Breast epithelium (tissue), 4 donors: ENCODE results near the gene DUSP22. TPM values are rescaled to one million over a fixed set of nuclear protein-coding genes. Genes with fewer than 3 reads are reported as not detected.

Experiments
- DNase-seq, 2 donors: peaks; one replicate each; pipeline ENCODE4 v3.0.0-alpha.2; 2019; ENCODE audit warnings: low spot score in 2 of 2
- H3K27ac ChIP-seq, 2 donors: fragments of 200-600 bp; sonication (generic) in 1 of 2; one replicate each; pipeline ENCODE4 v1.5.1; 2016 to 2019; ENCODE audit warnings: mild to moderate bottlenecking in 1 of 2
- H3K27me3 ChIP-seq, 2 donors: fragments of 200-600 bp; sonication (generic) in 1 of 2; one replicate each; pipeline versions ENCODE4 v1.5.1 to v1.6.0; 2017 to 2019; ENCODE audit warnings: control low read depth in 1 of 2, mild to moderate bottlenecking in 1 of 2
- H3K36me3 ChIP-seq: fragments of 200-600 bp; one replicate; pipeline ENCODE4 v1.5.1; 2019
- H3K4me1 ChIP-seq, 2 donors: fragments of 200-600 bp; sonication (generic); one replicate each; pipeline ENCODE4 v1.5.1; 2016 to 2019; ENCODE audit warnings: control low read depth in 1 of 2
- H3K4me3 ChIP-seq, 3 donors: fragments of 200-600 bp; sonication (generic); 1 replicate in 2 of 3; 2 replicates in 1 of 3; pipeline ENCODE4 v1.5.1; 2016 to 2019; ENCODE audit warnings: mild to moderate bottlenecking in 3 of 3, moderate library complexity in 2 of 3
- H3K9me3 ChIP-seq, 2 donors: fragments of 200-600 bp; sonication (generic) in 1 of 2; one replicate each; pipeline ENCODE4 v1.5.1; 2016 to 2019; ENCODE audit warnings: control low read depth in 1 of 2
- CTCF ChIP-seq, 3 donors: fragments of 450-650 bp; IDR thresholded peaks; one replicate each; pipeline ENCODE4 v1.5.1; 2016 to 2017; ENCODE audit warnings: antibody characterized with exemption in 3 of 3, mild to moderate bottlenecking in 3 of 3, moderate library complexity in 3 of 3
- POLR2A ChIP-seq: fragments of 450-650 bp; IDR thresholded peaks from one replicate; pipeline ENCODE4 v1.6.1; 2016; ENCODE audit warnings: antibody characterized with exemption, mild to moderate bottlenecking, moderate library complexity
- POLR2AphosphoS5 ChIP-seq, 3 donors: sonication (generic); formaldehyde crosslinking; IDR thresholded peaks; one replicate each; pipeline ENCODE4 v1.6.1; 2017; ENCODE audit warnings: antibody characterized with exemption in 3 of 3
- intact Hi-C: fragments of 100-400 bp; cut with DNase I; formaldehyde crosslinking; loops from one replicate; pipeline ENCODE4 v1.15.1; 2023; ENCODE audit warnings: low total_unique reads
- total RNA-seq, 3 donors: library from RNA; depleted of rRNA; stranded (reverse); fragments of >200 nt; gene quantifications; one replicate each; pipeline ENCODE4 v1.1.0, GENCODE V29; 2016

Gene DUSP22
- total RNA-seq, 3 donors from 2014 or later = 55.6 to 81.9 (median 59.0) TPM

GRCh38 chr6:257031-257725 is 35.1 kb upstream of the DUSP22 start:
- Histone ChIP-seq H3K27me3 (no peaks in the 10 kb centered on the region), H3K4me3 (no peak overlapping the region), H3K36me3 (no peaks in the 10 kb centered on the region), H3K4me1 (no peaks in the 10 kb centered on the region), H3K27ac (no peak overlapping the region), H3K9me3 (no peaks in the 10 kb centered on the region)
- TF ChIP-seq CTCF (IDR thresholded peaks at IDR 0.05) (no peak), POLR2AphosphoS5 (IDR thresholded peaks at IDR 0.05) (no peak), POLR2A (no peak)
- intact Hi-C loops = no loop called here
- DNase-seq = no peak

GRCh38 chr6:257774-258173 is 34.5 kb upstream of the DUSP22 start:
- DNase-seq = no peak
- TF ChIP-seq POLR2A (no peak), CTCF (IDR thresholded peaks at IDR 0.05) (no peak), POLR2AphosphoS5 (IDR thresholded peaks at IDR 0.05) (no peak)
- H3K36me3 ChIP-seq = no peaks in the 10 kb centered on the region
- H3K4me3 ChIP-seq = no peak overlapping the region
- no peaks in the 10 kb centered on the region for H3K27me3 ChIP-seq
- no peaks in the 10 kb centered on the region for H3K9me3 ChIP-seq
- H3K4me1 ChIP-seq = no peaks in the 10 kb centered on the region
- intact Hi-C loops = no loop called here
- H3K27ac ChIP-seq = no peak overlapping the region

GRCh38 chr6:259316-259715 is 33.0 kb upstream of the DUSP22 start:
- H3K27me3 ChIP-seq = no peaks in the 10 kb centered on the region
- no peaks in the 10 kb centered on the region for H3K9me3 ChIP-seq
- H3K4me3 ChIP-seq = no peak overlapping the region
- no peaks in the 10 kb centered on the region for H3K36me3 ChIP-seq
- H3K27ac ChIP-seq = no peak overlapping the region
- no peaks in the 10 kb centered on the region for H3K4me1 ChIP-seq
- TF ChIP-seq POLR2A = no peak
- no peak for TF ChIP-seq POLR2AphosphoS5 (IDR thresholded peaks at IDR 0.05)
- no peak for TF ChIP-seq CTCF (IDR thresholded peaks at IDR 0.05)
- intact Hi-C loops = no loop called here
- no peak for DNase-seq

- no peak for DNase-seq
- Histone ChIP-seq H3K27ac (no peak overlapping the region), H3K4me3 (no peak overlapping the region), H3K36me3 (no peaks in the 10 kb centered on the region), H3K4me1 (no peaks in the 10 kb centered on the region), H3K27me3 (no peaks in the 10 kb centered on the region), H3K9me3 (no peaks in the 10 kb centered on the region)
- intact Hi-C loops = no loop called here
- TF ChIP-seq POLR2AphosphoS5 (IDR thresholded peaks at IDR 0.05) (no peak), POLR2A (no peak), CTCF (IDR thresholded peaks at IDR 0.05) (no peak)
These were observed 32.3 kb upstream of the DUSP22 start for GRCh38 chr6:259901-260508.

- Histone ChIP-seq H3K27ac (no peak overlapping the region), H3K4me3 (no peak overlapping the region), H3K36me3 (no peaks in the 10 kb centered on the region), H3K27me3 (no peaks in the 10 kb centered on the region), H3K9me3 (no peaks in the 10 kb centered on the region), H3K4me1 (no peaks in the 10 kb centered on the region)
- DNase-seq = no peak
- intact Hi-C loops = no loop called here
- TF ChIP-seq CTCF (IDR thresholded peaks at IDR 0.05) (no peak), POLR2AphosphoS5 (IDR thresholded peaks at IDR 0.05) (no peak), POLR2A (no peak)
These were observed 27.7 kb upstream of the DUSP22 start for GRCh38 chr6:264626-265025.
